HUES6 (cell line): Measurements from ENCODE around the gene TLL1.

Experiments used
- H3K27ac ChIP-seq: 2 replicates; pipeline ENCODE4 v1.7.0; 2013; ENCODE audit warnings: low read depth, mild to moderate bottlenecking, low read length, inconsistent platforms
- H3K27me3 ChIP-seq: 2 replicates; pipeline ENCODE4 v1.6.1; 2013; ENCODE audit warnings: low read length; ENCODE audit not compliant: control insufficient read depth, insufficient read depth
- H3K36me3 ChIP-seq: 2 replicates; pipeline ENCODE4 v1.6.1; 2013; ENCODE audit warnings: low read length; ENCODE audit not compliant: control insufficient read depth, insufficient read depth
- H3K4me1 ChIP-seq: 2 replicates; pipeline ENCODE4 v1.6.1; 2013; ENCODE audit warnings: low read length; ENCODE audit not compliant: control insufficient read depth, insufficient read depth
- H3K4me3 ChIP-seq: 2 replicates; pipeline ENCODE4 v1.5.1; 2013; ENCODE audit warnings: low read depth, low read length
- H3K9ac ChIP-seq: one replicate; pipeline ENCODE4 v1.6.1; 2013; ENCODE audit warnings: mild to moderate bottlenecking, low read length
- H3K9me3 ChIP-seq: 2 replicates; pipeline ENCODE4 v1.6.1; 2013; ENCODE audit warnings: low read depth, low read length; ENCODE audit not compliant: control insufficient read depth, insufficient read depth

Gene TLL1

DNA sequence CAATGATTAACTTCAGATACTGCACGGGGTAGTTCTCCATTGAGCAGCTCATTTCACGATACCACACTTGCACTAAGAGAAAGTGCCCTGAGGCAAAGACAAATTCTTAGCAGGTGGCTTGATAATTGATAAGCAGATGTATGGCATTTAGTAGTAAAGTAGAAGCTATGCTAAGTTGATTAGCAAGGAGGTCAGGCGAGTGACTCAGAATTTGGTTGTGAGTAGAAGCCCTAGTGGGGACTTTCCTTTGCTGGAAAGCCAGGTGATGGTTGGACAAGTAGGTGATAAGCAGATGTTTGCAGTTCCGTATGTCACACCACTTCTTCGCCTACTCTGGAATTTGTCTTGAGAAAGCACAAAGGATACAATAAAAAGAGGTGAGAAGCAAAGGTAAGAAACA lies 58.7 kb downstream of the TLL1 start:
- Histone ChIP-seq H3K4me1 (peaks cover 7% of the 10 kb centered on the region; the same call in 1 of the 2 replicates), H3K4me3 (no peak overlapping the region), H3K36me3 (no peaks in the 10 kb centered on the region), H3K27me3 (no peaks in the 10 kb centered on the region), H3K9ac (no peak overlapping the region), H3K27ac (no peak overlapping the region), H3K9me3 (no peaks in the 10 kb centered on the region)

DNA sequence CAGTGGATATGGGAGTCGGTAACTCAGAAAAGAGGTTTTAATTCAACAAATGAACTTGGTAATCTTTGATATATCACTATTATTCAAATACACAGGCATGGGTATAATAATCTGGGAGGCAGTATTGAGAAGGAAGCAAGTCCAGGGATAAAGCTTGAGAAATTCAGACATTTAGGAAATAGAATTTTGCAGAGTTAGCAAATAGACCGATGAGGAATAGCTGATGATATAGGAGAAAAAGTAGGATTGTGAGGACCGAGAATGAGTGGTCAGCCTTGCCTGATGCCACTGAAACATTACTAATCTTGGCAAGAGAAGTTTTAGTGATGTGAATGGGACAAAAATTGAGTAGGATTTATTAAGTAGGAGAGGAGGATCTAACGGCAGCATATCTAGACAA lies 71.9 kb downstream of the TLL1 start:
- Histone ChIP-seq H3K9me3 (no peaks in the 10 kb centered on the region), H3K9ac (no peak overlapping the region), H3K27me3 (no peaks in the 10 kb centered on the region), H3K27ac (no peak overlapping the region), H3K36me3 (no peaks in the 10 kb centered on the region), H3K4me1 (no peaks in the 10 kb centered on the region), H3K4me3 (no peak overlapping the region)

DNA sequence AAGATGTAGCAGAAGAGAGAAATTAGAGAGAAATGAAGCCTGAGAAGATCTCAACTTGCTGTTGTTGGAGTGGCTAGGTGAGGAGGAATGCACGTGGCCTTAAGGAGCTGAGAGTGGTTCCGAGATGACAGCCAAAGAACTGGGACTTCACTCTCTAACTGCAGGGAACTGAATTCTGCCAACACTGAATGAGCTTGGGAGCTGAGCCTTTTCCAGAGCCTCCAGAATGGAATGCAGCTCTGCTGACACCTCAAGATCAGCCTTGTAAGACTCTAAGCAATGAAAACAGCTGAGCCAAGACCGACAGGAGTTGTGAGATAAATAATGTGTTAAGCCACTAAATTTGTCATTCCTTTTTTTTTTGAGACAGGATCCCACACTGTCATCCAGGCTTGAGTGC lies 73.0 kb downstream of the TLL1 start:
- H3K9me3 ChIP-seq, result no peaks in the 10 kb centered on the region

GRCh38 chr4:165947019-165947418 lies 74.0 kb downstream of the TLL1 start:
- Histone ChIP-seq H3K9me3 (no peaks in the 10 kb centered on the region), H3K9ac (no peak overlapping the region), H3K27ac (no peak overlapping the region), H3K4me1 (no peaks in the 10 kb centered on the region), H3K27me3 (no peaks in the 10 kb centered on the region), H3K36me3 (no peaks in the 10 kb centered on the region), H3K4me3 (no peak overlapping the region)

More for the DNA sequence above, 73.0 kb downstream of the TLL1 start:
- no peaks in the 10 kb centered on the region for H3K4me1 ChIP-seq
- H3K4me3 ChIP-seq, result no peak overlapping the region
- no peak overlapping the region for H3K9ac ChIP-seq
- H3K27me3 ChIP-seq, result no peaks in the 10 kb centered on the region
- H3K27ac ChIP-seq, result no peak overlapping the region
- H3K36me3 ChIP-seq, result no peaks in the 10 kb centered on the region

GRCh38 chr4:165953181-165953580 lies 80.1 kb downstream of the TLL1 start:
- no peaks in the 10 kb centered on the region for H3K4me1 ChIP-seq
- H3K27ac ChIP-seq, result no peak overlapping the region
- H3K36me3 ChIP-seq, result no peaks in the 10 kb centered on the region
- H3K4me3 ChIP-seq, result no peak overlapping the region
- no peak overlapping the region for H3K9ac ChIP-seq
- peaks cover 7% of the 10 kb centered on the region; the same call in 1 of the 2 replicates for H3K9me3 ChIP-seq
- no peaks in the 10 kb centered on the region for H3K27me3 ChIP-seq

DNA sequence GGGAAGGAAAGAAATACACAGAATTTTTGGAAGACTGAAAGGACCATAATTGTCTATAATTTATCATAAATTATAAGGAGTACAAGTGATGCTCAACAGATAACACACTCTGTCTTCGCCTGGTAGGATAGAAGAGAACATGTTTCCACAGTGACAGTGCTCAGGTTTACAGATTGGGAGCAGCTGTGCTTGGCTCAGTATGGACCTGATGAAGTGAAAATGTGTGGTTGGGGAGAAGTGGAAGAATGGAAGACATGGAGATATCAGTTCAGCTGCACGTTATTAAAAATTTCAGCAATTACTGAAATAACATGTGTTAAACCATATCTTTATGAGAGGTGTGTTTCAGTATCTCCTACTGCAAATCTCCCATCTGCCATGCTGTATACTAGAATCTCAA lies 90.6 kb downstream of the TLL1 start:
- no peak overlapping the region for H3K27ac ChIP-seq
- H3K9me3 ChIP-seq, result peaks cover 14% of the 10 kb centered on the region
- no peaks in the 10 kb centered on the region for H3K36me3 ChIP-seq
- no peaks in the 10 kb centered on the region for H3K4me1 ChIP-seq
- no peak overlapping the region for H3K9ac ChIP-seq
- H3K27me3 ChIP-seq, result no peaks in the 10 kb centered on the region
- H3K4me3 ChIP-seq, result no peak overlapping the region

GRCh38 chr4:165964591-165964990 lies 91.6 kb downstream of the TLL1 start:
- Histone ChIP-seq H3K4me3 (no peak overlapping the region), H3K9me3 (peaks cover 14% of the 10 kb centered on the region), H3K9ac (no peak overlapping the region), H3K27ac (no peak overlapping the region), H3K36me3 (no peaks in the 10 kb centered on the region), H3K27me3 (no peaks in the 10 kb centered on the region), H3K4me1 (no peaks in the 10 kb centered on the region)

GRCh38 chr4:165965503-165965902 lies 92.5 kb downstream of the TLL1 start:
- Histone ChIP-seq H3K36me3 (no peaks in the 10 kb centered on the region), H3K4me3 (no peak overlapping the region), H3K27me3 (no peaks in the 10 kb centered on the region), H3K27ac (no peak overlapping the region), H3K9me3 (peaks cover 14% of the 10 kb centered on the region), H3K9ac (no peak overlapping the region), H3K4me1 (no peaks in the 10 kb centered on the region)

DNA sequence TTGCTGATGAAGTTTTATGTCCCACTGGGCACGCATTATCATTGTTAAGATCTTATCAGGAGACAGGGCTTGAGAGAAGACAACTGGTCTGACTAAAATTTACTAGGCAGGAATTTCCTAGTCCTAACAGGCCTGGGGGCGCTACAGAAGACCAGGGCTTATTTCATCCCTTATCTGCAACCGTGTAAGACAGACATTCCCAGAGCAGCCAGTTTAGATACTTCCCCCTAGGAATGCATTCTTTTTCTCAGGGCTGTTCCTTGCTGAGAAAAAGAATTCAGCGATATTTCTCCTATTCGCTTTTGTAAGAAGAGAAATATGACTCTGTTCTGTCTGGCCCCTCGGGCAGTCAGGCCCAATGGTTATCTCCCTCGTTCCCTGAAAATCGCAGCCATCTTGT lies 93.8 kb downstream of the TLL1 start:
- Histone ChIP-seq H3K4me1 (no peaks in the 10 kb centered on the region), H3K27me3 (no peaks in the 10 kb centered on the region), H3K9ac (no peak overlapping the region), H3K9me3 (peaks cover 14% of the 10 kb centered on the region), H3K4me3 (no peak overlapping the region), H3K36me3 (no peaks in the 10 kb centered on the region), H3K27ac (no peak overlapping the region)

- Histone ChIP-seq H3K4me1 (no peaks in the 10 kb centered on the region), H3K27ac (no peak overlapping the region)
These were observed 94.4 kb downstream of the TLL1 start for GRCh38 chr4:165967486-165967885.

GRCh38 chr4:165970703-165971420 lies 97.8 kb downstream of the TLL1 start:
- H3K27ac ChIP-seq, result no peak overlapping the region
- H3K4me3 ChIP-seq, result no peak overlapping the region
- no peak overlapping the region for H3K9ac ChIP-seq
- H3K36me3 ChIP-seq, result no peaks in the 10 kb centered on the region
- H3K9me3 ChIP-seq, result peaks cover 10% of the 10 kb centered on the region
- H3K4me1 ChIP-seq, result no peaks in the 10 kb centered on the region
- no peaks in the 10 kb centered on the region for H3K27me3 ChIP-seq

More at GRCh38 chr4:165967486-165967885, 94.4 kb downstream of the TLL1 start:
- no peaks in the 10 kb centered on the region for H3K27me3 ChIP-seq
- H3K9ac ChIP-seq, result no peak overlapping the region
- peaks cover 14% of the 10 kb centered on the region for H3K9me3 ChIP-seq
- no peaks in the 10 kb centered on the region for H3K36me3 ChIP-seq
- H3K4me3 ChIP-seq, result no peak overlapping the region
